ENCODE results near the gene MDH1B.
A peak's percentile ranks its signal among the peaks of the same experiment; 100 is the strongest.

GRCh38 chr2:206783718-206784117, 18.6 kb upstream of the MDH1B start:
- peak; percentile 62 for TF ChIP-seq CTCF (conservative IDR thresholded peaks at IDR 0.05; ENCODE audit: low read length)
- TF ChIP-seq EZH2phosphoT487 (IDR thresholded peaks at IDR 0.05; ENCODE audit: borderline replicate concordance): no peak
